ENCODE results near the gene COX8C.

COX8C gene

GRCh38 chr14:93301821-93302447 is 45.0 kb upstream of the COX8C start:
- TF ChIP-seq CTCF (IDR thresholded peaks at IDR 0.05; ENCODE audit: low read length) (no peak), EZH2 (IDR thresholded peaks at IDR 0.05; ENCODE audit: borderline replicate concordance, low read length) (no peak)
- H3K79me2 ChIP-seq (ENCODE audit: insufficient read depth, low read length) = peaks cover 26% of the 10 kb centered on the region

GRCh38 chr14:93302688-93303581 is 44.0 kb upstream of the COX8C start:
- H3K4me1 ChIP-seq (ENCODE audit: insufficient read depth, low read length, severe bottlenecking) = no peaks in the 10 kb centered on the region
- H3K4me3 ChIP-seq (ENCODE audit: low read depth, low read length, poor library complexity, severe bottlenecking) = no peak overlapping the region
- H3K9ac ChIP-seq (ENCODE audit: low read length) = no peak overlapping the region
- H3K27me3 ChIP-seq (ENCODE audit: insufficient read depth, low read length) = no peaks in the 10 kb centered on the region
- no peak overlapping the region for H3K27ac ChIP-seq (ENCODE audit: low read depth, low read length, poor library complexity, severe bottlenecking)
- peaks cover 25% of the 10 kb centered on the region for H3K79me2 ChIP-seq (ENCODE audit: insufficient read depth, low read length)
- no peaks in the 10 kb centered on the region for H3F3A ChIP-seq (ENCODE audit: insufficient read depth, low read length)
- H3K9me2 ChIP-seq (ENCODE audit: low read depth, low read length) = no peaks in the 10 kb centered on the region
- H4K20me1 ChIP-seq (ENCODE audit: insufficient read depth, low read length) = no peaks in the 10 kb centered on the region; the same call in 1 of the 2 replicates
- no peaks in the 10 kb centered on the region for H3K9me3 ChIP-seq (ENCODE audit: low read length)
- TF ChIP-seq CTCF (IDR thresholded peaks at IDR 0.05; ENCODE audit: low read length) = no peak
- H3K4me2 ChIP-seq (ENCODE audit: low read length) = no peak overlapping the region
- no peak overlapping the region for H2AFZ ChIP-seq (ENCODE audit: low read length)
- no peaks in the 10 kb centered on the region for H3K36me3 ChIP-seq (ENCODE audit: insufficient read depth, low read length)

More at GRCh38 chr14:93301821-93302447, 45.0 kb upstream of the COX8C start:
- no peaks in the 10 kb centered on the region for H3K4me1 ChIP-seq (ENCODE audit: insufficient read depth, low read length, severe bottlenecking)
- H3K4me3 ChIP-seq (ENCODE audit: low read depth, low read length, poor library complexity, severe bottlenecking) = no peak overlapping the region
- H3K36me3 ChIP-seq (ENCODE audit: insufficient read depth, low read length) = no peaks in the 10 kb centered on the region
- no peaks in the 10 kb centered on the region for H3K9me2 ChIP-seq (ENCODE audit: low read depth, low read length)
- H3K4me2 ChIP-seq (ENCODE audit: low read length) = no peak overlapping the region
- no peaks in the 10 kb centered on the region for H3K27me3 ChIP-seq (ENCODE audit: insufficient read depth, low read length)
- no peak overlapping the region for H3K27ac ChIP-seq (ENCODE audit: low read depth, low read length, poor library complexity, severe bottlenecking)
- no peak overlapping the region for H3K9ac ChIP-seq (ENCODE audit: low read length)
- H3F3A ChIP-seq (ENCODE audit: insufficient read depth, low read length) = no peaks in the 10 kb centered on the region
- no peaks in the 10 kb centered on the region; the same call in 1 of the 2 replicates for H4K20me1 ChIP-seq (ENCODE audit: insufficient read depth, low read length)
- H3K9me3 ChIP-seq (ENCODE audit: low read length) = no peaks in the 10 kb centered on the region
- H2AFZ ChIP-seq (ENCODE audit: low read length) = no peak overlapping the region

- no peak overlapping the region for H3K27ac ChIP-seq (ENCODE audit: low read depth, low read length, poor library complexity, severe bottlenecking)
- no peaks in the 10 kb centered on the region for H3K36me3 ChIP-seq (ENCODE audit: insufficient read depth, low read length)
- H3K4me1 ChIP-seq (ENCODE audit: insufficient read depth, low read length, severe bottlenecking) = no peaks in the 10 kb centered on the region
- H3K9me3 ChIP-seq (ENCODE audit: low read length) = no peaks in the 10 kb centered on the region
- no peaks in the 10 kb centered on the region for H3F3A ChIP-seq (ENCODE audit: insufficient read depth, low read length)
- H4K20me1 ChIP-seq (ENCODE audit: insufficient read depth, low read length) = no peaks in the 10 kb centered on the region; the same call in 1 of the 2 replicates
- no peaks in the 10 kb centered on the region for H3K27me3 ChIP-seq (ENCODE audit: insufficient read depth, low read length)
- TF ChIP-seq CTCF (IDR thresholded peaks at IDR 0.05; ENCODE audit: low read length) (no peak), EZH2 (IDR thresholded peaks at IDR 0.05; ENCODE audit: borderline replicate concordance, low read length) (no peak)
- H3K4me3 ChIP-seq (ENCODE audit: low read depth, low read length, poor library complexity, severe bottlenecking) = no peak overlapping the region
- H3K4me2 ChIP-seq (ENCODE audit: low read length) = no peak overlapping the region
- no peak overlapping the region for H2AFZ ChIP-seq (ENCODE audit: low read length)
- peaks cover 22% of the 10 kb centered on the region for H3K79me2 ChIP-seq (ENCODE audit: insufficient read depth, low read length)
- H3K9me2 ChIP-seq (ENCODE audit: low read depth, low read length) = no peaks in the 10 kb centered on the region
- no peak overlapping the region for H3K9ac ChIP-seq (ENCODE audit: low read length)
Measured at GRCh38 chr14:93303659-93304058, 43.3 kb upstream of the COX8C start.

Measured in OCI-LY1 (cell line).